Measurements from ENCODE around the gene GGCX. TPM values are rescaled to one million over a fixed set of nuclear protein-coding genes. Genes with fewer than 3 reads are reported as not detected.
A peak's percentile ranks its signal among the peaks of the same experiment; 100 is the strongest.

The GGCX gene
- total and polyA plus RNA-seq, 9 of the 15 experiments (the other 6 are each of a cell fraction or from before 2014, with no cell fraction given) = 14.4 to 47.1 (median 28.1) TPM

DNA sequence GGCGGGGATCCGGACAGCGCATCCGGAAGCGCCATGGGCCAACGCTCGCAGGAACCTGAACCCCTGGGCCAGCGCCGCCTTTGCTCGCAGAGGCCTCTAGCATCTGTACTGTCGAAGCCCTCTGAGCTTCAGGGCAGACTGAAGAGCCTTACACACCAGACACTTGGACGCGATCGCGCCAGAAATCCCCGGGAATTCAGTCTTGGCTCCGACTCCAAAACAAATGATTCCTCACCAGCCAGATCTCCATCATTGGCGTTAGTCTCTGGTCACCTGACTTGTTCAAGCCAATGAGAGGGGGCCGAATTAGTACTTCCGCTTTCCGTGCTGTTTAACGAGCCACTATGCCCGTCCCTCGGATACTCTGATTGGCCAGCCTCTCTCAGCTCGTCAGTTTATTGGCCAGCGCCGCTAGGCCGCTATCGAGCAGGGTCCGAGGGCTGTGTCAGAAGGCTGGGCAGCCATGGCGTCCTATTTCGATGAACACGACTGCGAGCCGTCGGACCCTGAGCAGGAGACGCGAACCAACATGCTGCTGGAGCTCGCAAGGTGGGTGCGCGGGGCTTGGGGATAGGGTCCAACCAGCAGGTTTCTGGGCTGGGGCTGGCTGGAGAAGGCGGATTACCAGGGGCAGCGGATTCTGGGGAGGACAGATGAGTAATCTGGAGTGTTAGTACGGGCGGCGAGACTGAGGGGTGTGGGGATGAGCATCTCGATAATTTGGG, 34.2 kb upstream of the GGCX start, which contains the start of gene RNF181 (continued):
- no peak for TF ChIP-seq NCOA2 (IDR thresholded peaks at IDR 0.05; ENCODE audit: partially characterized antibody in 2 of 2)
- no peak for TF ChIP-seq KAT7 (CRISPR knock-in tag; IDR thresholded peaks at IDR 0.05; ENCODE audit: borderline replicate concordance)
- TF ChIP-seq GTF2A2 (tag; IDR thresholded peaks at IDR 0.05) = no peak
- no peak for TF ChIP-seq ZNF197 (CRISPR knock-in tag; IDR thresholded peaks at IDR 0.05; ENCODE audit: low read depth)
- TF ChIP-seq BCOR (IDR thresholded peaks at IDR 0.05) = no peak
- peak; percentile 15 for TF ChIP-seq HNRNPLL (IDR thresholded peaks at IDR 0.05; ENCODE audit: low read depth, low read length, poor library complexity, severe bottlenecking)
- no peak for TF ChIP-seq LEF1 (IDR thresholded peaks at IDR 0.05)
- TF ChIP-seq, protein P1, sequence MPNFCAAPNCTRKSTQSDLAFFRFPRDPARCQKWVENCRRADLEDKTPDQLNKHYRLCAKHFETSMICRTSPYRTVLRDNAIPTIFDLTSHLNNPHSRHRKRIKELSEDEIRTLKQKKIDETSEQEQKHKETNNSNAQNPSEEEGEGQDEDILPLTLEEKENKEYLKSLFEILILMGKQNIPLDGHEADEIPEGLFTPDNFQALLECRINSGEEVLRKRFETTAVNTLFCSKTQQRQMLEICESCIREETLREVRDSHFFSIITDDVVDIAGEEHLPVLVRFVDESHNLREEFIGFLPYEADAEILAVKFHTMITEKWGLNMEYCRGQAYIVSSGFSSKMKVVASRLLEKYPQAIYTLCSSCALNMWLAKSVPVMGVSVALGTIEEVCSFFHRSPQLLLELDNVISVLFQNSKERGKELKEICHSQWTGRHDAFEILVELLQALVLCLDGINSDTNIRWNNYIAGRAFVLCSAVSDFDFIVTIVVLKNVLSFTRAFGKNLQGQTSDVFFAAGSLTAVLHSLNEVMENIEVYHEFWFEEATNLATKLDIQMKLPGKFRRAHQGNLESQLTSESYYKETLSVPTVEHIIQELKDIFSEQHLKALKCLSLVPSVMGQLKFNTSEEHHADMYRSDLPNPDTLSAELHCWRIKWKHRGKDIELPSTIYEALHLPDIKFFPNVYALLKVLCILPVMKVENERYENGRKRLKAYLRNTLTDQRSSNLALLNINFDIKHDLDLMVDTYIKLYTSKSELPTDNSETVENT (CRISPR knock-in tag; IDR thresholded peaks at IDR 0.05) = no peak
- TF ChIP-seq TAL1 (IDR thresholded peaks at IDR 0.05) = no peak
- TF ChIP-seq, protein P2, sequence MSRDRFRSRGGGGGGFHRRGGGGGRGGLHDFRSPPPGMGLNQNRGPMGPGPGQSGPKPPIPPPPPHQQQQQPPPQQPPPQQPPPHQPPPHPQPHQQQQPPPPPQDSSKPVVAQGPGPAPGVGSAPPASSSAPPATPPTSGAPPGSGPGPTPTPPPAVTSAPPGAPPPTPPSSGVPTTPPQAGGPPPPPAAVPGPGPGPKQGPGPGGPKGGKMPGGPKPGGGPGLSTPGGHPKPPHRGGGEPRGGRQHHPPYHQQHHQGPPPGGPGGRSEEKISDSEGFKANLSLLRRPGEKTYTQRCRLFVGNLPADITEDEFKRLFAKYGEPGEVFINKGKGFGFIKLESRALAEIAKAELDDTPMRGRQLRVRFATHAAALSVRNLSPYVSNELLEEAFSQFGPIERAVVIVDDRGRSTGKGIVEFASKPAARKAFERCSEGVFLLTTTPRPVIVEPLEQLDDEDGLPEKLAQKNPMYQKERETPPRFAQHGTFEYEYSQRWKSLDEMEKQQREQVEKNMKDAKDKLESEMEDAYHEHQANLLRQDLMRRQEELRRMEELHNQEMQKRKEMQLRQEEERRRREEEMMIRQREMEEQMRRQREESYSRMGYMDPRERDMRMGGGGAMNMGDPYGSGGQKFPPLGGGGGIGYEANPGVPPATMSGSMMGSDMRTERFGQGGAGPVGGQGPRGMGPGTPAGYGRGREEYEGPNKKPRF (IDR thresholded peaks at IDR 0.05; ENCODE audit: low read depth, low read length) = no peak
- TF ChIP-seq DNMT1 (IDR thresholded peaks at IDR 0.05) = no peak
- TF ChIP-seq, protein P3, sequence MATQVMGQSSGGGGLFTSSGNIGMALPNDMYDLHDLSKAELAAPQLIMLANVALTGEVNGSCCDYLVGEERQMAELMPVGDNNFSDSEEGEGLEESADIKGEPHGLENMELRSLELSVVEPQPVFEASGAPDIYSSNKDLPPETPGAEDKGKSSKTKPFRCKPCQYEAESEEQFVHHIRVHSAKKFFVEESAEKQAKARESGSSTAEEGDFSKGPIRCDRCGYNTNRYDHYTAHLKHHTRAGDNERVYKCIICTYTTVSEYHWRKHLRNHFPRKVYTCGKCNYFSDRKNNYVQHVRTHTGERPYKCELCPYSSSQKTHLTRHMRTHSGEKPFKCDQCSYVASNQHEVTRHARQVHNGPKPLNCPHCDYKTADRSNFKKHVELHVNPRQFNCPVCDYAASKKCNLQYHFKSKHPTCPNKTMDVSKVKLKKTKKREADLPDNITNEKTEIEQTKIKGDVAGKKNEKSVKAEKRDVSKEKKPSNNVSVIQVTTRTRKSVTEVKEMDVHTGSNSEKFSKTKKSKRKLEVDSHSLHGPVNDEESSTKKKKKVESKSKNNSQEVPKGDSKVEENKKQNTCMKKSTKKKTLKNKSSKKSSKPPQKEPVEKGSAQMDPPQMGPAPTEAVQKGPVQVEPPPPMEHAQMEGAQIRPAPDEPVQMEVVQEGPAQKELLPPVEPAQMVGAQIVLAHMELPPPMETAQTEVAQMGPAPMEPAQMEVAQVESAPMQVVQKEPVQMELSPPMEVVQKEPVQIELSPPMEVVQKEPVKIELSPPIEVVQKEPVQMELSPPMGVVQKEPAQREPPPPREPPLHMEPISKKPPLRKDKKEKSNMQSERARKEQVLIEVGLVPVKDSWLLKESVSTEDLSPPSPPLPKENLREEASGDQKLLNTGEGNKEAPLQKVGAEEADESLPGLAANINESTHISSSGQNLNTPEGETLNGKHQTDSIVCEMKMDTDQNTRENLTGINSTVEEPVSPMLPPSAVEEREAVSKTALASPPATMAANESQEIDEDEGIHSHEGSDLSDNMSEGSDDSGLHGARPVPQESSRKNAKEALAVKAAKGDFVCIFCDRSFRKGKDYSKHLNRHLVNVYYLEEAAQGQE (IDR thresholded peaks at IDR 0.05; ENCODE audit: borderline replicate concordance) = peak; percentile 57
- TF ChIP-seq, protein P3 (CRISPR knock-in tag; IDR thresholded peaks at IDR 0.05; ENCODE audit: low read depth) = 0 out of 2 replicates have a peak, but pooled peaks have one; percentile 20
- TF ChIP-seq RHOXF2B (CRISPR knock-in tag; conservative IDR thresholded peaks at IDR 0.05) = no peak
- TF ChIP-seq RFX7 (CRISPR knock-in tag; IDR thresholded peaks at IDR 0.05) = no peak
- no peak for TF ChIP-seq ZNF165 (CRISPR knock-in tag; IDR thresholded peaks at IDR 0.05; ENCODE audit: borderline replicate concordance)

Measured in K562 (cell line).